SK-N-SH (cell line): ENCODE results near the gene PCOLCE2. TPM values are rescaled to one million over a fixed set of nuclear protein-coding genes. Genes with fewer than 3 reads are reported as not detected.

Experiments
- CTCF ChIA-PET: fragments of 300-600, 350-600 bp; formaldehyde crosslinking; extraction: SDS; loops from one replicate; lab custom pipeline; 2021; lab: Yijun Ruan, JAX
- POLR2A ChIA-PET: fragments of 350-600 bp; sonication (Branson Sonifier 250); formaldehyde crosslinking; extraction: SDS; loops from one replicate; lab custom pipeline; 2020; ENCODE audit warnings: antibody characterized with exemption, inconsistent platforms; lab: Yijun Ruan, JAX
- DNase-seq: peaks from one replicate; pipeline ENCODE4 v3.0.0; 2012
- H2AFZ ChIP-seq: fragments of 200-600 bp; sonication (generic); 2 replicates; pipeline ENCODE4 v1.8.1; 2016; ENCODE audit warnings: antibody characterized with exemption, mild to moderate bottlenecking, low read depth
- H3F3A ChIP-seq: fragments of 200-600 bp; sonication (generic); replicated peaks from 2 replicates; pipeline ENCODE3; 2016; ENCODE audit warnings: antibody characterized with exemption, mild to moderate bottlenecking; ENCODE audit not compliant: insufficient read depth
- H3K27ac ChIP-seq, 2 experiments: fragments of 200-500 bp in 1 of 2; fragments of 200-600 bp in 1 of 2; sonication (Bioruptor generic) in 1 of 2; sonication (generic), shearing (Covaris generic) in 1 of 2; 2 replicates each; pipeline versions ENCODE4 v1.5.1 to v1.6.1; 2014 to 2016; ENCODE audit warnings: low read depth in 2 of 2, inconsistent platforms in 1 of 2, low read length in 1 of 2, mild to moderate bottlenecking in 1 of 2, mixed read lengths in 1 of 2
- H3K27me3 ChIP-seq: fragments of 200-600 bp; sonication (generic), shearing (Covaris generic); 2 replicates; pipeline ENCODE4 v1.6.1; 2016; ENCODE audit warnings: mixed run types; ENCODE audit not compliant: insufficient read depth
- H3K36me3 ChIP-seq, 2 experiments: fragments of 200-500 bp in 1 of 2; fragments of 200-600 bp in 1 of 2; sonication (Bioruptor generic) in 1 of 2; sonication (generic) in 1 of 2; replicated peaks in 1 of 2; 2 replicates each; pipeline versions ENCODE3 to v1.5.1; 2014 to 2016; ENCODE audit warnings: low read length in 1 of 2, mild to moderate bottlenecking in 1 of 2; ENCODE audit not compliant: insufficient read depth in 2 of 2, control insufficient read depth in 1 of 2
- H3K4me1 ChIP-seq, 2 experiments: fragments of 200-500 bp in 1 of 2; fragments of 200-600 bp in 1 of 2; sonication (Bioruptor generic) in 1 of 2; sonication (generic), shearing (Covaris generic) in 1 of 2; 2 replicates each; pipeline versions ENCODE4 v1.5.1 to v1.6.1; 2014 to 2016; ENCODE audit warnings: low read depth in 1 of 2, low read length in 1 of 2, mixed run types in 1 of 2; ENCODE audit not compliant: insufficient read depth in 2 of 2, control insufficient read depth in 1 of 2
- H3K4me2 ChIP-seq: fragments of 200-600 bp; sonication (generic), shearing (Covaris generic); 2 replicates; pipeline ENCODE4 v1.6.1; 2017; ENCODE audit warnings: mixed run types
- H3K4me3 ChIP-seq, 2 experiments: fragments of 200-500 bp in 1 of 2; fragments of 200-600 bp in 1 of 2; sonication (Bioruptor generic) in 1 of 2; sonication (generic), shearing (Covaris generic) in 1 of 2; 2 replicates each; pipeline versions ENCODE4 v1.5.1 to v1.8.1; 2014 to 2016; ENCODE audit warnings: low read depth in 2 of 2, inconsistent platforms in 1 of 2, low read length in 1 of 2, mild to moderate bottlenecking in 1 of 2, mixed read lengths in 1 of 2, moderate library complexity in 1 of 2
- H3K79me2 ChIP-seq: fragments of 200-600 bp; sonication (generic); 2 replicates; pipeline ENCODE4 v1.8.1; 2017; ENCODE audit warnings: mild to moderate bottlenecking; ENCODE audit not compliant: insufficient read depth
- H3K9ac ChIP-seq: fragments of 200-600 bp; sonication (generic); 2 replicates; pipeline ENCODE4 v1.6.1; 2017; ENCODE audit warnings: mixed run types
- H3K9me2 ChIP-seq: fragments of 200-600 bp; sonication (generic); 2 replicates; pipeline ENCODE4 v1.6.1; 2017; ENCODE audit warnings: mixed run types
- H3K9me3 ChIP-seq: fragments of 200-600 bp; sonication (generic); 2 replicates; pipeline ENCODE4 v1.6.1; 2017; ENCODE audit warnings: mixed run types, mild to moderate bottlenecking, moderate library complexity
- H4K20me1 ChIP-seq: fragments of 200-600 bp; sonication (generic); 2 replicates; pipeline ENCODE4 v1.6.1; 2017; ENCODE audit warnings: mild to moderate bottlenecking, mixed run types; ENCODE audit not compliant: insufficient read depth
- CTCF ChIP-seq: fragments of 200-600 bp; sonication (generic); IDR thresholded peaks from 2 replicates; pipeline ENCODE4 v1.6.1; 2017; ENCODE audit warnings: antibody characterized with exemption, mild to moderate bottlenecking, moderate library complexity
- ELF1 ChIP-seq: IDR thresholded peaks from 2 replicates; pipeline ENCODE4 v1.4.0; 2012
- FOXM1 ChIP-seq: IDR thresholded peaks from 2 replicates; pipeline ENCODE4 v1.4.0; 2012; ENCODE audit warnings: low read depth, mild to moderate bottlenecking
- GATA2 ChIP-seq: sonication (generic); formaldehyde crosslinking; IDR thresholded peaks from 2 replicates; pipeline ENCODE4 v1.5.0; 2020; ENCODE audit warnings: mild to moderate bottlenecking, missing genetic modification reagents
- IRF3 ChIP-seq: fragments of 150-350 bp; IDR thresholded peaks from 2 replicates; pipeline ENCODE4 v1.6.1; 2016; ENCODE audit warnings: mild to moderate bottlenecking, low read depth, low read length
- MEF2A ChIP-seq: IDR thresholded peaks from 2 replicates; pipeline ENCODE4 v1.4.0; 2012; ENCODE audit warnings: low read depth, borderline replicate concordance
- POLR2AphosphoS5 ChIP-seq: IDR thresholded peaks from 2 replicates; pipeline ENCODE4 v1.6.1; 2012; ENCODE audit warnings: low read depth, low read length
- RFX5 ChIP-seq: IDR thresholded peaks from 2 replicates; pipeline ENCODE4 v1.6.1; 2012; ENCODE audit warnings: mild to moderate bottlenecking, improper control_type of control experiment, low read length
- SIN3A ChIP-seq: IDR thresholded peaks from 2 replicates; pipeline ENCODE4 v1.6.1; 2012; ENCODE audit warnings: low read depth, mild to moderate bottlenecking, low read length, moderate library complexity, borderline replicate concordance
- TCF12 ChIP-seq: IDR thresholded peaks from 2 replicates; pipeline ENCODE4 v1.4.0; 2012
- TEAD4 ChIP-seq: IDR thresholded peaks from 2 replicates; pipeline ENCODE4 v1.4.0; 2012; ENCODE audit warnings: mild to moderate bottlenecking, borderline replicate concordance; ENCODE audit not compliant: insufficient read depth
- USF1 ChIP-seq: IDR thresholded peaks from 2 replicates; pipeline ENCODE4 v1.4.0; 2012; ENCODE audit warnings: low read depth, borderline replicate concordance
- USF2 ChIP-seq: fragments of 150-350 bp; IDR thresholded peaks from 2 replicates; pipeline ENCODE4 v1.6.1; 2017; ENCODE audit warnings: antibody characterized with exemption, low read length, low read depth, borderline replicate concordance
- YY1 ChIP-seq: IDR thresholded peaks from 2 replicates; pipeline ENCODE4 v1.4.0; 2012; ENCODE audit warnings: low read depth, mild to moderate bottlenecking
- WGBS: methylation state at CpG from one replicate; pipeline ENCODE4 v1.1.6; 2017; ENCODE audit warnings: low lambda C conversion rate; 5-methylcytosine and 5-hydroxymethylcytosine counted together
- polyA plus RNA-seq, 3 experiments: library from polyadenylated mRNA; depleted of rRNA; stranded (reverse); fragments of >200 nt; gene quantifications; 2 replicates each; pipeline ENCODE4 v1.2.3, GENCODE V29; 2012

Gene PCOLCE2
- polyA plus RNA-seq, 1 of the 3 experiments (the other 2 are of a cell fraction) = 22.2 TPM

- Histone ChIP-seq H3K36me3 (no peaks in the 10 kb centered on the region), H3K9me2 (no peaks in the 10 kb centered on the region), H3K9me3 (no peaks in the 10 kb centered on the region), H3K27ac (no peak overlapping the region), H3K9ac (no peak overlapping the region), H4K20me1 (no peaks in the 10 kb centered on the region), H3K27me3 (no peaks in the 10 kb centered on the region), H2AFZ (no peak overlapping the region), H3F3A (peaks cover under 1% of the 10 kb centered on the region), H3K4me1 (no peaks in the 10 kb centered on the region), H3K4me2 (no peak overlapping the region), H3K79me2 (no peaks in the 10 kb centered on the region), H3K4me3 (no peak overlapping the region)
- 45% methylated on average over 3 of the region's 3 CpGs for WGBS
- TF ChIP-seq POLR2AphosphoS5 (no peak), YY1 (no peak), FOXM1 (no peak), GATA2 (CRISPR knock-in tag) (no peak), MEF2A (no peak), TEAD4 (no peak), SIN3A (no peak), ELF1 (no peak), CTCF (no peak), USF2 (no peak), RFX5 (no peak), USF1 (no peak), IRF3 (no peak), TCF12 (no peak)
- CTCF ChIA-PET = no interaction called here
- DNase-seq = no peak
- POLR2A ChIA-PET = no interaction called here
These were observed 46.0 kb upstream of the PCOLCE2 start for GRCh38 chr3:142934887-142935269.
